GM12864 (cell line): Measurements from ENCODE around the gene TM9SF3.

Experiments used
- DNase-seq: peaks from one replicate; pipeline ENCODE4 v3.0.0-alpha.2; 2011; ENCODE audit warnings: low read depth
- H3K4me3 ChIP-seq: 2 replicates; pipeline ENCODE4 v1.5.1; 2011; ENCODE audit warnings: mild to moderate bottlenecking, low read depth, low read length, control low read depth
- CTCF ChIP-seq: IDR thresholded peaks from 2 replicates; pipeline ENCODE4 v1.5.1; 2011; ENCODE audit warnings: low read depth, mild to moderate bottlenecking, moderate library complexity, low read length, control low read depth, inconsistent platforms; ENCODE audit errors: missing control alignments

Gene TM9SF3

GRCh38 chr10:96478355-96478754 lies 108.5 kb downstream of the TM9SF3 start:
- H3K4me3 ChIP-seq = no peak overlapping the region
- no peak for DNase-seq
- TF ChIP-seq CTCF = no peak

GRCh38 chr10:96473866-96474265 lies 112.9 kb downstream of the TM9SF3 start:
- DNase-seq = no peak
- no peak for TF ChIP-seq CTCF
- no peak overlapping the region for H3K4me3 ChIP-seq

- no peak overlapping the region for H3K4me3 ChIP-seq
- TF ChIP-seq CTCF = peak; percentile 87
- DNase-seq = no peak
Observed at GRCh38 chr10:96470116-96470743, 116.6 kb downstream of the TM9SF3 start.

GRCh38 chr10:96468845-96469244 lies 118.0 kb downstream of the TM9SF3 start:
- H3K4me3 ChIP-seq = no peak overlapping the region
- no peak for DNase-seq
- no peak for TF ChIP-seq CTCF
